HG03159 (cell line): ENCODE measurements around the gene KTI12.
"Not testable (repeated sequence)": the region's sequence is repeated elsewhere in the genome, so short reads cannot be mapped to it uniquely, and the experiment has no call there.

Experiments used
- ATAC-seq: cut with Tn5 transposase; IDR thresholded peaks from one replicate; pipeline ENCODE4 v1.9.1; 2021; ENCODE audit warnings: mild to moderate bottlenecking, moderate library complexity; ENCODE audit not compliant: unreplicated experiment

Gene KTI12

GRCh38 chr1:52041551-52042185, 8.1 kb upstream of the KTI12 start:
- ATAC-seq = no peak

- no peak for ATAC-seq
Observed at GRCh38 chr1:52037909-52038308, 4.3 kb upstream of the KTI12 start.

DNA sequence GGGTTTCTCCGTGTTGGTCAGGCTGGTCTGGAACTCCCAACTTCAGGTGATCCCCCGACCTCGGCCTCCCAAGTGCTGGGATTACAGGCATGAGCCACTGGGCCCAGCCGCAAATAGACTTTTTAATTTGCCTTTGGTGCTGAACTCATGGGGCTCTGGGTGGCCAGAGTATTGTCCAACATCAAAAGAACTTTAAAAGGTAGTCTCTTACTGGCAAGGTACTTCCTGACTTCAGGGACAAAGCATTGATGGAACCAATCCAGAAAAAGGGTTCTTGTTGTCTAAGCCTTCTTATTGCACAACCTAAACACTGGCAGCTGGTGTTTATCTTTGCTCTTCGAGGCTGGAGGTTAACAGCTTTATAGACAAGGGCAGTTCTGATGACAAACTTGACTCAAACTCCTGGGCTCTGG, 3.8 kb upstream of the KTI12 start:
- ATAC-seq = no peak

DNA sequence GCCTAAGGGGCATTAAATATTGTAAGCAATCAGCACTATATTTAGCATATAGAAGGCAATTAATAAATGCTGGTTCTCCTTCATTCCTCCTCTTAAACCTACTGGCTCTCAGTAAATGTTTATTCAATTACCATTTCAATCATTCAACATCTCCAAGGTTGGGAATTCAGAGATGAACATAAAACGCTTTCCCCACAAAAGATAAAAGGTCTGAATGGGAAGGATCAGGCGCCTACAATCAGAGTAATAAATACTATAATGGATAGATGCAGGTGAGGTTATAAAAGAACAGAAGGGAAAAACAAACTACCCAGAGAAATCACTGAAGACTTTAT, 407 bp upstream of the KTI12 start:
- ATAC-seq = no peak

DNA sequence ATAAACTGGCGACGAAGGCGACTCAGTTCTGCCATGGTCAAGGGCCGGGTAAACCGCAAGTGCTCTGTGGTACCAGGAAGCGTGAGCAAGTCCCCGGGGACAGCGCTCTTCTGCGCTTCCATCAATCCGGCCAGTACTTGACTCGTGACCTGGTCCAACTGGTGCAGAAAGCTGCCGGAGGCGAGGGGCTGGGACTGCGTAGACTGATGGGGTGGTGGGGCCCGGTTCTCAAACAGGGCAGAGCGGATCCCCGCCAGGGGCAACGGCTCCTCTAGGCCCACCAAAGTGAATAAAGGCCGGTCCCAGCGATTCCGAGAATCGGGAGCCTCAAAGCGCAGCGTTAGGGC, 852 bp downstream of the KTI12 start:
- peak; percentile 24 for ATAC-seq

GRCh38 chr1:52032124-52032784, 1.4 kb downstream of the KTI12 start:
- ATAC-seq = peak; percentile 22

GRCh38 chr1:52028839-52029238, 4.8 kb downstream of the KTI12 start:
- ATAC-seq = not testable (repeated sequence)

GRCh38 chr1:52028328-52028727, 5.3 kb downstream of the KTI12 start:
- ATAC-seq = no peak

DNA sequence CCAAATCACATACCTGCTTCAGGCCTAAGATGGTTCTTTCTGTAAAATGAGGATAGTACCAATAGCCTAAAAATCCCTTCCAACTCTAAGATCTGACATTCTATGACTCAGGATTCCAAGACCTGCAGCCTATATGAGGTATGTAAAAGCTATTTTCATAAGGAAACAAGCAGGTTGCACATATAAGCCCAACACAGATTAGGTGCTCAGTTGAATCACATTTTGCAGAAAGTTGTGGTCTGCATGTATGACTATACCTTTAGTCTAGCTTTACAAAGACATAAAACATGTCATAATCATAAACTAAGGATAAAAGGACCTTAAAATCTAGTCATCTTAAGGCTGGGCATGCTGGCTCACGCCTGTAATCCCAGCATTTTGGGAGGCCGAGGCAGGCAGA, 7.3 kb downstream of the KTI12 start:
- no peak for ATAC-seq

GRCh38 chr1:52022133-52022532, 11.5 kb downstream of the KTI12 start:
- no peak for ATAC-seq

GRCh38 chr1:52008071-52008809, 25.4 kb downstream of the KTI12 start:
- no peak for ATAC-seq

DNA sequence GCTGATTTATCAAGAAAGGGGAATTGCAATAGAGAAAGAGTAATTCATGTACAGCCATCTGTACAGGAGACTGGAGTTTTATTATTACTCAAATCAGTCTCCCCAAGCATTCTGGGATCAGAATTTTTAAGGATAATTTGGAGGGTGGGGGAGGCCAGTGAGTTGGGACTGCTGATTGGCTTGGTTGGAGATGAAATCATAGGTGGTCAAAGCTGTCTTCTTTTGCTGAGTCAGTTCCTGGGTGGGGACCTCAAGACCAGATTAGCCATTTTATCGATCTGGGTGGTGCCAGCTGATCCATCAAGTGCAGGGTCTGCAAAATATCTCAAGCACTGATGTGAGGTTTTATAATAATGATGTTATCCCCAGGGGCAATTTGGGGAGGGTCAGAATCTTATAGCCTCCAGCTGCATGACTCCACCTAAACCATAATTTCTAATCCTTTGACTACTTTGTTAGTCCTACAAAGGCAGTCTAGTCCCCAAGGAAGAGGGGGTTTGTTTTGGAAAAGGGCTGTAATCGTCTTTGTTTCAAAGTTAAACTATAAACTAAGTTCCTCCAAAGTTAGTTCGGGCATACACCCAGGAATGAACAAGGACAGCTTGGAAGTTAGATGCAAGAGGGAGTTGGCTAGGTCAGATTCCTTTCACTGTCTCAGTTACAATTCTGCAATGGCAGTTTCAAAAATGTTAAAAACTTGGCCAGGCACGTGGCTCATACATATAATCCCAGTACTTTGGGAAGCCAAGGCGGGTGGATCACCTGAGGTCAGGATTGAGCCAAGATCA, 26.2 kb downstream of the KTI12 start:
- ATAC-seq = no peak

DNA sequence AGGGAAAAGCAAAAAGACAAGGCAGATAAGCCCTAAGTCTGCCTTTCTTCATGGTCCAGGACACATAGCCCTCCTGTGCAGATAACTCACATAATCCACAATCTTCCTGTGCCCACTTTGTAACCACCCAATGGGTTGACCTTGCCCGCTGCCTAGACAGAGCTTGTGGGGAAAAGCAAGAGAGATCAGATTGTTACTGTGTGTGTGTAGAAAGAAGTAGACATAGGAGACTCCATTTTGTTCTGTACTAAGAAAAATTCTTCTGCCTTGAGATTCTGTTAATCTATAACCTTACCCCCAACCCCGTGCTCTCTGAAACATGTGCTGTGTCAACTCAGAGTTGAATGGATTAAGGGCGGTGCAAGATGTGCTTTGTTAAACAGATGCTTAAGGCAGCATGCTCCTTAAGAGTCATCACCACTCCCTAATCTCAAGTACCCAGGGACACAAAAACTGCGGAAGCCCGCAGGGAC, 27.5 kb downstream of the KTI12 start:
- not testable (repeated sequence) for ATAC-seq

- not testable (repeated sequence) for ATAC-seq
Observed at GRCh38 chr1:52005548-52005947, 28.1 kb downstream of the KTI12 start.

DNA sequence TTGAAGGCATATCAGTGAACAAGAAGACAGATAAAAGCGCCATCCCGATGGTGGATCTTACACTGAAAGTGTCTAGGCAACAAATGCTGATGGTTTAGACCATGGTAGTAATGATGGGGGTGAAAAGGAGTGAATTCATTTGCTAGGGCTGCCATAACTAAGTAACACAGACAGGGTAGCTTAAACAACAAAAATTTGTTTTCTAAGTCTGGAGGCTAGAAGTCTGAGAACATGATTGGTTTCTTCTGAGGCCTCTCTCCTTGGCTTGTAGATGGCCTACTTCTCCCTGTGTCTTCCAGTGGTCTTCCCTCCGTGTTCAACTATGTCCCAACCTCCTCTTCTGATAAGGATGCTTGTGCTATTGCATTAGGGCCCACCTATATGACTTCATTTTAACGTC, 29.7 kb downstream of the KTI12 start:
- no peak for ATAC-seq

DNA sequence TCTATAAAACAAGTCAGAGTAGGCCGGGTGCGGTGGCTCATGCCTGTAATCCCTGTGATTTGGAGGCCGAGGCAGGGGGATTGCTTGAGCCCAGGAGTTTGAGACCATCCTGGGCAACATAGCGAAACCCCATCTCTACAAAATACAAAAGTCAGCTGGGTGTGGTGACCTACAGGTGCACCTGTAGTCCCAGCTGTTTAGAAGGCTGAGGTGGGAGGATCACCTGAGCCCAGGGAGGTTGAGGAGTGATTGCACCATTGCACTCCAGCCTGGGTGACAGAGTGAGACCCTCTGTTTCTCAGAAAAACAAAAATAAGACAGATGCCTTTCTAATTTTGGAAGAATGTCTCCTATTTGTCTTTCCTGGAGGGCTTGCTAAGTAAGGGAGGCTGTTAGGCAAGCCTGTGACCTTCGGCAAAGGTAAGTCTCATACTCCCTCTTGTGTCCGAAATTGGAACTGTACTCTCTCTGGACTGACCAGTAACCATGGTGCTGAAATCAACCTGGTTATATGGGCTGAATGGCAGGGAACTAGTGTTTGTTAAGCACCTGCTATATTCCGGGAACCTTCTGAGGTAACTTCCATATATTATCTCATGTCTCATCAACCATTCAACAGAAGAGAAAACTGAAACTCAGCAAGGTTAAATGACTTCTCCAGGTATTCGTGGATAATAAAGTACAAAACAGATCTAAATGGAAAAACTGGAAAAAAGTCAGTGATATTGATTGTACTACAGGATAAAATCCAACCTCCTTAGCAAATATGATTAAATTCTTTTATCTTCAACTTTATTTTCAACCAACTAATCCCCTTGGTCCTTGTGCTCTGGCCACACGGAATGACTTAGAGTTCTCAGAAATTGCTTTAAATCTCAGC, 31.3 kb downstream of the KTI12 start:
- ATAC-seq = peak; percentile 83

- ATAC-seq = no peak
Observed at GRCh38 chr1:51998701-51999100, 34.9 kb downstream of the KTI12 start.

DNA sequence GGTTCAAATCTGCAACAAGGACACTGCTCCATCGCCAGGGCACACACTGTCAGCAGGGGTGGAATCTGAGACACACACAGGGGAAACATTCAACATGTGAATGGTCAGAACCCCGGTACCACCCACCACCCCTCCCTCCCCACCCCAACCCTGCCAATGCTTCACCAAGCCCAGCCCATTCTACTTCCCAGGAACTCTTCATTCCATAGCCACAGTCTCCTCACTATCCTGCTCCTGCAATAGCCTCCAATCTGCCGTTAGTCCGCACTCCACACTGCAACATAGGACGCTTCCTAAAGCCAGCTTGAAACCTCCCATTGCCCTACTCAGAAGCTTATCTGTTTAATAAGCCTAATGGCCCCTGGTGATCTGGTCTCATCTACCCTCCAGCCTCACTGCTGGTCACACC, 35.6 kb downstream of the KTI12 start:
- ATAC-seq = no peak

- ATAC-seq = peak; percentile 70
Observed at GRCh38 chr1:51990478-51990965, 43.1 kb downstream of the KTI12 start, which contains the start of gene RAB3B. RAB3B (minus strand) TSS chr1:51990700; CDS start chr1:51977117, 13,583 bp downstream.
